ENCODE data around the gene TMEM213.
"Not testable (repeated sequence)": the region's sequence is repeated elsewhere in the genome, so short reads cannot be mapped to it uniquely, and the experiment has no call there.

Gene TMEM213

GRCh38 chr7:138801256-138801655, 3.5 kb downstream of the TMEM213 start:
- no peak overlapping the region for H3K4me3 ChIP-seq (ENCODE audit: low read depth, low read length)
- CTCF ChIA-PET, result no interaction called here
- no peak for DNase-seq (ENCODE audit: low read depth, low spot score)
- TF ChIP-seq CTCF (IDR thresholded peaks at IDR 0.05; ENCODE audit: insufficient read depth, low read length, missing control alignments), result no peak
- POLR2A ChIA-PET, result no interaction called here

- no peak for DNase-seq (ENCODE audit: low read depth, low spot score)
- ChIA-PET CTCF (no interaction called here), POLR2A (no interaction called here)
- no peak for TF ChIP-seq CTCF (IDR thresholded peaks at IDR 0.05; ENCODE audit: insufficient read depth, low read length, missing control alignments)
- no peak overlapping the region for H3K4me3 ChIP-seq (ENCODE audit: low read depth, low read length)
Measured at GRCh38 chr7:138802706-138803105, 4.9 kb downstream of the TMEM213 start.

GRCh38 chr7:138804618-138805017, 6.8 kb downstream of the TMEM213 start:
- ChIA-PET POLR2A (no interaction called here), CTCF (no interaction called here)
- DNase-seq (ENCODE audit: low read depth, low spot score), result no peak
- no peak for TF ChIP-seq CTCF (IDR thresholded peaks at IDR 0.05; ENCODE audit: insufficient read depth, low read length, missing control alignments)
- no peak overlapping the region for H3K4me3 ChIP-seq (ENCODE audit: low read depth, low read length)

- H3K4me3 ChIP-seq (ENCODE audit: low read depth, low read length), result no peak overlapping the region
- no peak for DNase-seq (ENCODE audit: low read depth, low spot score)
- POLR2A ChIA-PET, result no interaction called here
- CTCF ChIA-PET, result no interaction called here
- TF ChIP-seq CTCF (IDR thresholded peaks at IDR 0.05; ENCODE audit: insufficient read depth, low read length, missing control alignments), result no peak
Measured at GRCh38 chr7:138809346-138809745, 11.6 kb downstream of the TMEM213 start.

GRCh38 chr7:138811327-138811726, 13.5 kb downstream of the TMEM213 start:
- CTCF ChIA-PET; H3K4me3 ChIP-seq (ENCODE audit: low read depth, low read length); DNase-seq (ENCODE audit: low read depth, low spot score); POLR2A ChIA-PET: not testable (repeated sequence)

- H3K4me3 ChIP-seq (ENCODE audit: low read depth, low read length), result no peak overlapping the region
- TF ChIP-seq CTCF (IDR thresholded peaks at IDR 0.05; ENCODE audit: insufficient read depth, low read length, missing control alignments), result no peak
- ChIA-PET POLR2A (no interaction called here), CTCF (no interaction called here)
- DNase-seq (ENCODE audit: low read depth, low spot score), result no peak
Measured at GRCh38 chr7:138813945-138814344, 16.2 kb downstream of the TMEM213 start.

- POLR2A ChIA-PET, result no interaction called here
Measured at GRCh38 chr7:138814816-138815332, 17.1 kb downstream of the TMEM213 start.

More at GRCh38 chr7:138814816-138815332, 17.1 kb downstream of the TMEM213 start:
- no peak for TF ChIP-seq CTCF (IDR thresholded peaks at IDR 0.05; ENCODE audit: insufficient read depth, low read length, missing control alignments)
- no peak overlapping the region for H3K4me3 ChIP-seq (ENCODE audit: low read depth, low read length)
- CTCF ChIA-PET, result no interaction called here
- DNase-seq (ENCODE audit: low read depth, low spot score), result no peak
